Measurements from ENCODE around the gene TUT4. TPM values are rescaled to one million over a fixed set of nuclear protein-coding genes. Genes with fewer than 3 reads are reported as not detected.

The TUT4 gene
- 30.9 TPM for total RNA-seq
- long read RNA-seq, full-length matches to known transcripts: 2 of 18 reads
- long read RNA-seq, partial matches to known transcripts: 5 of 18 reads
- long read RNA-seq, other reads (novel, unspliced or antisense): 11 of 18 reads

- peaks cover 42% of the 10 kb centered on the region for H3K4me1 ChIP-seq
- intact Hi-C loops (cut with micrococcal nuclease): no loop called here
- TF ChIP-seq CTCF (IDR thresholded peaks at IDR 0.05; ENCODE audit: borderline replicate concordance): no peak
- H3K4me3 ChIP-seq: peak within 1 kb of the TSS; percentile 98
- H3K9me3 ChIP-seq (replicated peaks): no peaks in the 10 kb centered on the region
- peak within 1 kb of the TSS; percentile 89 for H3K27ac ChIP-seq (replicated peaks)
- peak; percentile 80 for DNase-seq
- H3K36me3 ChIP-seq: no peaks in the 10 kb centered on the region
- H3K27me3 ChIP-seq (ENCODE audit: low read depth): no peaks in the 10 kb centered on the region
These were observed at the start of gene TUT4 for GRCh38 chr1:52552505-52553361. TUT4 (minus strand) TSS chr1:52553092; CDS start chr1:52526280, 26,812 bp downstream.

GRCh38 chr1:52601991-52602855, 49.3 kb upstream of the TUT4 start, which contains the start of gene GPX7:
GPX7 (plus strand) TSS chr1:52602371; CDS start chr1:52602410, 39 bp downstream.
- intact Hi-C loops (cut with micrococcal nuclease): no loop called here
- no peak for TF ChIP-seq CTCF (IDR thresholded peaks at IDR 0.05; ENCODE audit: borderline replicate concordance)
- Histone ChIP-seq H3K9me3 (replicated peaks) (no peaks in the 10 kb centered on the region), H3K4me1 (peaks cover 39% of the 10 kb centered on the region), H3K36me3 (peaks cover 9% of the 10 kb centered on the region), H3K27me3 (ENCODE audit: low read depth) (no peaks in the 10 kb centered on the region), H3K27ac (replicated peaks) (peak within 1 kb of the TSS; percentile 84), H3K4me3 (peak within 1 kb of the TSS; percentile 73)
- DNase-seq: peak; percentile 50

GRCh38 chr1:52601519-52601918, 48.6 kb upstream of the TUT4 start:
- Histone ChIP-seq H3K27ac (replicated peaks) (peak overlapping the region; percentile 84), H3K36me3 (peaks cover 2% of the 10 kb centered on the region), H3K4me1 (peaks cover 39% of the 10 kb centered on the region), H3K4me3 (peak overlapping the region; percentile 73), H3K9me3 (replicated peaks) (no peaks in the 10 kb centered on the region), H3K27me3 (ENCODE audit: low read depth) (no peaks in the 10 kb centered on the region)
- intact Hi-C loops (cut with micrococcal nuclease): no loop called here
- TF ChIP-seq CTCF (IDR thresholded peaks at IDR 0.05; ENCODE audit: borderline replicate concordance): no peak
- DNase-seq: no peak

GRCh38 chr1:52600533-52601179, 47.8 kb upstream of the TUT4 start:
- no peaks in the 10 kb centered on the region for H3K9me3 ChIP-seq (replicated peaks)
- H3K27ac ChIP-seq (replicated peaks): no peak overlapping the region
- intact Hi-C loops (cut with micrococcal nuclease): no loop called here
- H3K27me3 ChIP-seq (ENCODE audit: low read depth): no peaks in the 10 kb centered on the region
- peaks cover 39% of the 10 kb centered on the region for H3K4me1 ChIP-seq
- DNase-seq: no peak
- no peak overlapping the region for H3K4me3 ChIP-seq
- no peaks in the 10 kb centered on the region for H3K36me3 ChIP-seq
- TF ChIP-seq CTCF (IDR thresholded peaks at IDR 0.05; ENCODE audit: borderline replicate concordance): no peak

GRCh38 chr1:52599236-52599635, 46.3 kb upstream of the TUT4 start:
- no peak for TF ChIP-seq CTCF (IDR thresholded peaks at IDR 0.05; ENCODE audit: borderline replicate concordance)
- no peak overlapping the region for H3K4me3 ChIP-seq
- peaks cover 29% of the 10 kb centered on the region for H3K4me1 ChIP-seq
- intact Hi-C loops (cut with micrococcal nuclease): no loop called here
- H3K36me3 ChIP-seq: no peaks in the 10 kb centered on the region
- H3K27ac ChIP-seq (replicated peaks): no peak overlapping the region
- H3K27me3 ChIP-seq (ENCODE audit: low read depth): no peaks in the 10 kb centered on the region
- H3K9me3 ChIP-seq (replicated peaks): no peaks in the 10 kb centered on the region
- DNase-seq: no peak
